ENCODE results near the gene MAP3K9.
"Not testable (repeated sequence)": the region's sequence is repeated elsewhere in the genome, so short reads cannot be mapped to it uniquely, and the experiment has no call there.

Gene MAP3K9

GRCh38 chr14:70809225-70810219 lies at the start of gene MAP3K9:
Gene MAP3K9 (minus strand): TSS chr14:70809513. CDS start chr14:70809171, 342 bp downstream.
- Mint-ChIP-seq H3K4me1 (ENCODE audit: low read depth) (peaks cover 28% of the 10 kb centered on the region), H3K4me3 (peak within 1 kb of the TSS; percentile 81), H3K36me3 (ENCODE audit: low read depth) (no peaks in the 10 kb centered on the region), H3K27ac (no peak within 1 kb of the TSS), H3K27me3 (peaks cover 30% of the 10 kb centered on the region), H3K9me3 (no peaks in the 10 kb centered on the region)
- intact Hi-C loops (cut with micrococcal nuclease), result no loop called here

DNA sequence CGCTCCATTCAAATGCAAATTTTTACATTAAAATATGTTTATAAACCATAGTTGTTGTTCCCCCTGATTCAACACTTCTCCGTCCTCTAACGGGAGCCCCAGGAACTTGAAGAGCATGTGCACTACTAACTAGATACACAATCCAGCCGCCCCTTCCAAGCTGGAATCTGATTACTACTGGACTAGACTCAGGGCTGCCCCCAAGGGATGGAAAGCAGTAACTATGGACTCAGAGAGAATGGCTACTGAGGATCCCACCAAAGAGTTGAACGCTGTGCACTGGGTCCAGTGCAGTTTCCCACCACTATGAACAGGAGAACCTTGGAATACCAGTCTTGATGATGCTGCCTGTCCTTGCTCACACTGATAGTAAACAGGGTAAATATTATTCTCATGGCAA lies 49.3 kb upstream of the MAP3K9 start:
- intact Hi-C loops (cut with micrococcal nuclease), result no loop called here
- peaks cover 5% of the 10 kb centered on the region for H3K4me1 Mint-ChIP-seq (ENCODE audit: low read depth)
- no peak overlapping the region for H3K27ac Mint-ChIP-seq
- no peaks in the 10 kb centered on the region for H3K36me3 Mint-ChIP-seq (ENCODE audit: low read depth)
- peaks cover 2% of the 10 kb centered on the region for H3K27me3 Mint-ChIP-seq
- no peaks in the 10 kb centered on the region for H3K9me3 Mint-ChIP-seq
- no peak overlapping the region for H3K4me3 Mint-ChIP-seq

- Mint-ChIP-seq H3K4me1 (ENCODE audit: low read depth) (peaks cover 5% of the 10 kb centered on the region), H3K36me3 (ENCODE audit: low read depth) (no peaks in the 10 kb centered on the region), H3K9me3 (no peaks in the 10 kb centered on the region), H3K27me3 (peaks cover 2% of the 10 kb centered on the region), H3K4me3 (no peak overlapping the region), H3K27ac (no peak overlapping the region)
- intact Hi-C loops (cut with micrococcal nuclease), result no loop called here
Observed at GRCh38 chr14:70857496-70857890, 48.2 kb upstream of the MAP3K9 start.

GRCh38 chr14:70856851-70857495 lies 47.7 kb upstream of the MAP3K9 start:
- no peaks in the 10 kb centered on the region for H3K9me3 Mint-ChIP-seq
- H3K4me3 Mint-ChIP-seq, result no peak overlapping the region
- no peak overlapping the region for H3K27ac Mint-ChIP-seq

DNA sequence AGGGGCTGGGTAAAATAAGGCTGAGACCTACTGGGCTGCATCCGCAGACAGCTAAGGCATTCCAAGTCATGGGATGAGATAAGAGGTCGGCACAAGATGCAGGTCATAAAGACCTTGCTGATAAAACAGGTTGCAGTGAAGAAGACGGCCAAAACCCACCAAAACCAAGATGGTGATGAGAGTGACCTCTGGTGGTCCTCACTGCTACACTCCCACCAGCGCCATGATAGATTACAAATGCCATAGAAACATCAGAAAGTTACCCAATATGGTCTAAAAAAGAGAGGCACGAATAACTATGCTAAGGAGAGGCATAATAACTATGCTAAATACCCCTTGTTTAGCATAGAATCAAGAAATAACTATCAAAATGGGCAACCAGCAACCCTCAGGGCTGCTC lies 46.2 kb upstream of the MAP3K9 start:
- Mint-ChIP-seq H3K27ac (no peak overlapping the region), H3K4me3 (no peak overlapping the region), H3K4me1 (ENCODE audit: low read depth) (peaks cover 5% of the 10 kb centered on the region), H3K36me3 (ENCODE audit: low read depth) (no peaks in the 10 kb centered on the region), H3K27me3 (no peaks in the 10 kb centered on the region), H3K9me3 (no peaks in the 10 kb centered on the region)
- intact Hi-C loops (cut with micrococcal nuclease), result no loop called here

More at GRCh38 chr14:70856851-70857495, 47.7 kb upstream of the MAP3K9 start:
- Mint-ChIP-seq H3K36me3 (ENCODE audit: low read depth) (no peaks in the 10 kb centered on the region), H3K27me3 (peaks cover 2% of the 10 kb centered on the region), H3K4me1 (ENCODE audit: low read depth) (peaks cover 5% of the 10 kb centered on the region)
- intact Hi-C loops (cut with micrococcal nuclease), result no loop called here

DNA sequence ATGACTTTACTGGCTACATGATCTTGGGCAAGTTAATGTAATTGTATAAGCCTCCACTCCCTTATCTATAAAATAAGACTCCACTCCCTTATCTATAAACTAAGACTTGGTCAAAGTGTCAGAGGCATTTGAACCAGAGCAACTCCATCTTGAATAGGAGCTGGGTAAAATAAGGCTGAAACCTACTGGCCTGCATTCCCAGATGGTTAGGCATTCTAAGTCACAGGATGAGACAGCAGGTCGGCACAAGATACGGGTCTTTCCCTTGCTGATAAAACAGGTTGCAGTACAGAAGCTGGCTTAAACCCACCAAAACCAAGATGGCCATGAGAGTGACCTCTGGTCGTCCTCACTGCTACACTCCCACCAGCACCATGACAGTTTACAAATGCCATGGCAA lies 44.3 kb upstream of the MAP3K9 start:
- H3K27me3 Mint-ChIP-seq; H3K27ac Mint-ChIP-seq; H3K9me3 Mint-ChIP-seq; H3K4me3 Mint-ChIP-seq; H3K36me3 Mint-ChIP-seq (ENCODE audit: low read depth); intact Hi-C loops (cut with micrococcal nuclease): not testable (repeated sequence)
- peaks cover 11% of the 10 kb centered on the region for H3K4me1 Mint-ChIP-seq (ENCODE audit: low read depth)

- intact Hi-C loops (cut with micrococcal nuclease), result no loop called here
- H3K4me1 Mint-ChIP-seq (ENCODE audit: low read depth), result peaks cover 33% of the 10 kb centered on the region
- H3K9me3 Mint-ChIP-seq, result no peaks in the 10 kb centered on the region
- no peak overlapping the region for H3K27ac Mint-ChIP-seq
- no peaks in the 10 kb centered on the region for H3K36me3 Mint-ChIP-seq (ENCODE audit: low read depth)
- H3K4me3 Mint-ChIP-seq, result no peak overlapping the region
- H3K27me3 Mint-ChIP-seq, result peaks cover 2% of the 10 kb centered on the region
Observed at GRCh38 chr14:70847406-70848090, 38.2 kb upstream of the MAP3K9 start.

GRCh38 chr14:70845601-70846000 lies 36.3 kb upstream of the MAP3K9 start:
- no peak overlapping the region for H3K4me3 Mint-ChIP-seq
- H3K9me3 Mint-ChIP-seq, result no peaks in the 10 kb centered on the region
- peaks cover 33% of the 10 kb centered on the region for H3K4me1 Mint-ChIP-seq (ENCODE audit: low read depth)
- H3K27me3 Mint-ChIP-seq, result peaks cover 4% of the 10 kb centered on the region
- H3K36me3 Mint-ChIP-seq (ENCODE audit: low read depth), result no peaks in the 10 kb centered on the region
- H3K27ac Mint-ChIP-seq, result no peak overlapping the region
- intact Hi-C loops (cut with micrococcal nuclease), result no loop called here

DNA sequence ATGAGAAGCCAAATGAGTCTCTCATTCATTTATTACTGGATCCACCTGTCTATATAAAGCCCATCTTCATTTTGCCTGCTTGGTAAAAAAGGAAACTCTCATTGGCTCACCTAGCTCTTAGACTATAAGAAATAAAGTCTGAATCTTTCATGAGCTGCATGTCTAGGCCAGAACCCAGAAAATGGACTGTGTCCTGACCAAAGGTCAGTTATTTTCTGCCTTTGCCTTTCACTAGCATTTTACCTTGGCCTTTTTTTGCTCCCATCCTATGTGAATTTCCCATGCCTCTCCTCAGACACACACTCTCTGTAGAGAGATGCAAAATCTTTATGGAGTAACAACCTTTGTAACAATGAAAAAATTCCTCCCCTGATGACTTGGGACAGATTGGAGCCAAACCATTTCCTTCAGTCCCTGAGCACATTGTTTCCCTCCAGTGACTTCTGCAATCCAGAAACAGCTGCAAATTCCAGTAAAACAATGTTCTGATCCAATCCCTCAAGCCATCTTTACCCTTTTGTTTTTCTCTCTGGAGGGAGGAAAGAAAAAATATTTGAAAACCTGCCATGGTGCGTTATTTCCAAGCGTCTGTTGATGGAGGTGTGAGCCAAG lies 33.6 kb upstream of the MAP3K9 start:
- intact Hi-C loops (cut with micrococcal nuclease), result no loop called here
- H3K4me1 Mint-ChIP-seq (ENCODE audit: low read depth), result peaks cover 22% of the 10 kb centered on the region
- no peak overlapping the region for H3K27ac Mint-ChIP-seq
- H3K27me3 Mint-ChIP-seq, result peaks cover 4% of the 10 kb centered on the region
- no peak overlapping the region for H3K4me3 Mint-ChIP-seq
- H3K36me3 Mint-ChIP-seq (ENCODE audit: low read depth), result no peaks in the 10 kb centered on the region
- peaks cover 6% of the 10 kb centered on the region for H3K9me3 Mint-ChIP-seq

- no peaks in the 10 kb centered on the region for H3K4me1 Mint-ChIP-seq (ENCODE audit: low read depth)
- no peak overlapping the region for H3K4me3 Mint-ChIP-seq
- no peaks in the 10 kb centered on the region for H3K36me3 Mint-ChIP-seq (ENCODE audit: low read depth)
- no peak overlapping the region for H3K27ac Mint-ChIP-seq
- H3K27me3 Mint-ChIP-seq, result peaks cover 2% of the 10 kb centered on the region
- H3K9me3 Mint-ChIP-seq, result peaks cover 24% of the 10 kb centered on the region
- intact Hi-C loops (cut with micrococcal nuclease), result no loop called here
Observed at GRCh38 chr14:70838076-70838475, 28.8 kb upstream of the MAP3K9 start.

- Mint-ChIP-seq H3K4me3 (no peak overlapping the region), H3K9me3 (peaks cover 24% of the 10 kb centered on the region), H3K36me3 (ENCODE audit: low read depth) (no peaks in the 10 kb centered on the region), H3K27ac (no peak overlapping the region), H3K27me3 (peaks cover 2% of the 10 kb centered on the region), H3K4me1 (ENCODE audit: low read depth) (no peaks in the 10 kb centered on the region)
- intact Hi-C loops (cut with micrococcal nuclease), result no loop called here
Observed at GRCh38 chr14:70836946-70837345, 27.6 kb upstream of the MAP3K9 start.

DNA sequence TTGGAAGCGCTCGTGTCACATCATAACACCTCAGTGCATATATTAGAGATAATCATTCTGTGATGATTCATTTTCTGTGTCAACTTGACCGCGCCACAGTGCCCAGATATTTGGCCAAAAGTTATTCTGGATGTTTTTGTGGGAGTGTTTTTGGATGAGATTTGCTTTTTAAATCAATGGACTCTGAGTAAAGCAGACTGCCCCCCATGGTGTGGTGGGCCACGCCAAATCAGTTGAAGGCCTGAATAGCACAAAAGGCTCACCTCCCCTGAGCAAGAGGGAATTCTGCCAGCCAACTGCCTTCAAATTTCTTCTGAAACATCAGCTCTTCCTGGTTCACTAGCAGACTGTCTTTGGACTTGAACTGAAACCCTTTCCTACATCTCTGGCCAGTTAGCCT lies 24.6 kb upstream of the MAP3K9 start:
- Mint-ChIP-seq H3K9me3 (peaks cover 18% of the 10 kb centered on the region), H3K27me3 (no peaks in the 10 kb centered on the region), H3K36me3 (ENCODE audit: low read depth) (no peaks in the 10 kb centered on the region), H3K4me3 (no peak overlapping the region), H3K4me1 (ENCODE audit: low read depth) (no peaks in the 10 kb centered on the region), H3K27ac (no peak overlapping the region)
- intact Hi-C loops (cut with micrococcal nuclease), result no loop called here

DNA sequence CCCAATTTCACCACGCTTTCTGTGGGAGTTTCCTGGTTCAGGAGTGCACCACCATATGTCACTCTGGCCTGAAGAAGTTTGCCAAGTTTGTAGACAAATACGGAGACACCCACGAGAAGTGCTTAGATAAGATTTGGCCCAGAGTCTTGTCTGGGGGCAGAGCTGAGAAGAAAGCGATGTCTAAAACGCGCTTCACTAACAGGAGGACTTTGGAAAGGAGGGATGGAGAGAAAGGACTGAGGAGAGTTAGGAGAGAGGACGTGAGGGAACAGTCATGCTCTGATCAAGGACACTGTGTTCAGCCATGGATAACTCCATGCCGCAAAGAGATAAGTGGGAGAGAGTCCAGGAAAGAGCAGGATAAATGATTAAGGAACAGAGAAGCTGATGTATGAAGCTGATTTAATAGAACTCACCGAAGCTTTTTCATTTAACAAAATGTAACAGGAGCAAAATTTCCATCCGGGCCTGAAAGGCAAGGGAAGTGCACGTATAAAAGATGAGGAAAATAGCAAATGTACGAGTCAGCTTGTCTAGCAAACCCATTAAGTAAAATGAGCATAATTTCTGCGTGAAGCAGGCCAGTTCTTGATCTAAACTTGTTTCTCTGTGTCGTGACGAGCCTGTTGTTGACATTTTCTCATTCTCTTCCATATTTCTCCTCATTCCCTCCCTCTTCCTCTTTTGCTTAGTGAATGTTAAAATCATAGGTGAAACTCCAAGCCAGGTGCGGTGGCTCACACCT lies 23.4 kb upstream of the MAP3K9 start:
- no peaks in the 10 kb centered on the region for H3K36me3 Mint-ChIP-seq (ENCODE audit: low read depth)
- intact Hi-C loops (cut with micrococcal nuclease), result no loop called here
- H3K4me1 Mint-ChIP-seq (ENCODE audit: low read depth), result no peaks in the 10 kb centered on the region
- H3K27ac Mint-ChIP-seq, result no peak overlapping the region
- peaks cover 18% of the 10 kb centered on the region for H3K9me3 Mint-ChIP-seq
- no peaks in the 10 kb centered on the region for H3K27me3 Mint-ChIP-seq
- H3K4me3 Mint-ChIP-seq, result no peak overlapping the region

All from dendritic cell treated with granulocyte-macrophage colony-stimulating factor and Interleukin-4, amounts not matched to agents 40 ng/mL and 50 ng/mL, for 4 days (primary cell).